GM12872 (cell line): Measurements from ENCODE around the gene PEX3.
A peak's percentile ranks its signal among the peaks of the same experiment; 100 is the strongest.

Experiments
- TF ChIP-seq, protein P1 (sequence below): IDR thresholded peaks from 3 replicates; pipeline ENCODE4 v1.5.1; 2011; ENCODE audit warnings: low read depth, mild to moderate bottlenecking, low read length, moderate library complexity; ENCODE audit not compliant: insufficient read depth

PEX3 gene

GRCh38 chr6:143535189-143535614 lies 84.6 kb downstream of the PEX3 start:
- TF ChIP-seq, protein P1, sequence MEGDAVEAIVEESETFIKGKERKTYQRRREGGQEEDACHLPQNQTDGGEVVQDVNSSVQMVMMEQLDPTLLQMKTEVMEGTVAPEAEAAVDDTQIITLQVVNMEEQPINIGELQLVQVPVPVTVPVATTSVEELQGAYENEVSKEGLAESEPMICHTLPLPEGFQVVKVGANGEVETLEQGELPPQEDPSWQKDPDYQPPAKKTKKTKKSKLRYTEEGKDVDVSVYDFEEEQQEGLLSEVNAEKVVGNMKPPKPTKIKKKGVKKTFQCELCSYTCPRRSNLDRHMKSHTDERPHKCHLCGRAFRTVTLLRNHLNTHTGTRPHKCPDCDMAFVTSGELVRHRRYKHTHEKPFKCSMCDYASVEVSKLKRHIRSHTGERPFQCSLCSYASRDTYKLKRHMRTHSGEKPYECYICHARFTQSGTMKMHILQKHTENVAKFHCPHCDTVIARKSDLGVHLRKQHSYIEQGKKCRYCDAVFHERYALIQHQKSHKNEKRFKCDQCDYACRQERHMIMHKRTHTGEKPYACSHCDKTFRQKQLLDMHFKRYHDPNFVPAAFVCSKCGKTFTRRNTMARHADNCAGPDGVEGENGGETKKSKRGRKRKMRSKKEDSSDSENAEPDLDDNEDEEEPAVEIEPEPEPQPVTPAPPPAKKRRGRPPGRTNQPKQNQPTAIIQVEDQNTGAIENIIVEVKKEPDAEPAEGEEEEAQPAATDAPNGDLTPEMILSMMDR = no peak

DNA sequence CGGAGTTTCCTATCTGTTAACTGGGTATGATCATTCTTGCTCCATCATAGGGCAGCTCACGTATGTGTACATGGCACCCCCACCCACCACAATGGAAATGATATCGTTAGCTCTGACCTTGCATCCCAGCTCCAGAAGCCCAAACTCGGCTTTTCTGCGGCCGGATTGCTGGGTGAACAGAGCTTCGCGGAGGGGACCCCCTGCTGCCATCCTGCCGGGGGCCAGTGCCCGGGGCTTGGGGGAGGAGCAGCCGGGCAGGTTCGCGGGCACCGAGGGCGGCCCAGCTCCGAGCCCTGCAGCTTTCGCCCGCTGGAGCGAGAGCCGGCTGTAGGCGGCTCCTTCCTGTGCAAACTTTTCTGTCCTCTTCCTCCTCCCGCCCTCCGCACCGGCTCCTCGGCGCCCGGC lies 85.9 kb downstream of the PEX3 start:
- TF ChIP-seq, protein P1 = no peak

- TF ChIP-seq, protein P1 = peak; percentile 51; the same call in 2 of the 3 replicates
Measured at GRCh38 chr6:143536866-143537691, 86.5 kb downstream of the PEX3 start.

DNA sequence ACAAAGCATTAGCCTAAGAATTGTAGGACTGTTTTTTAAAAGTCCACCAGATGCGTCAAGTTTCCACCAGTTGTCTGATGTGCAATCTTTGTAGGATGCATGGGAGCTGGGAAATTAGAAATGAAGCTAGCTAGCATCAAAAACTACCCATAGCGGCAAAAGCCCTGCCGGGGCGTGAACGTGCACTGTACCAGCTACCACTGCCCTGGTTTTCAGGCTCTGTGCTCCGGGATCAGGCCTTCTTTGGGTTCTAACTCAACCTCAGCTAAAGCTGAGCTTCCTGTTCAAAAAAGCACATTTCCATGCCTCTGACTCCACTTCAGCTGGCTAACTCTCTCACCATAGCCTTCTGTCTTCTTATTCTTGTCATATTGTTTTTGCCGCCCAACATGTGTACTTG lies 87.8 kb downstream of the PEX3 start:
- TF ChIP-seq, protein P1 = no peak

DNA sequence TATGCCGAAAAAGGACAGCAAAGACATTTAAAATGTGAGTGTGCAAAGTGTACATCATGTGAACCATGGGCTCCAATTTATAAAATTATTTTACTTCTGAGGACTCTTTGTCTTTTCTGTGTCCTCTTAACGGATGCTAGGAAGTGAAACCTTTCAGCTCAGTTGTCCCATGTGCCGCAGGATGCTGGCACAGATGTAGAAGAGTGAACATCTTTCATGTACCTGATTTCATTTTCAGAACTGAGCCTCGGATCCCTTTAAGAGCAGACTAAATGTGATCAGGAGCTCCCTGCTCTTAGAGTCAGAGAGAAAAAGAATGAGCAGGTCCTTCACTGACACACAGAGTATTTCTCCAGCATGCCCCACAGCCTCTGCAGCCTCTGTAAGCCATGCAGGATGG lies 88.5 kb downstream of the PEX3 start:
- TF ChIP-seq, protein P1 = no peak

- TF ChIP-seq, protein P1 = no peak
Measured at GRCh38 chr6:143539734-143540133, 89.1 kb downstream of the PEX3 start.

DNA sequence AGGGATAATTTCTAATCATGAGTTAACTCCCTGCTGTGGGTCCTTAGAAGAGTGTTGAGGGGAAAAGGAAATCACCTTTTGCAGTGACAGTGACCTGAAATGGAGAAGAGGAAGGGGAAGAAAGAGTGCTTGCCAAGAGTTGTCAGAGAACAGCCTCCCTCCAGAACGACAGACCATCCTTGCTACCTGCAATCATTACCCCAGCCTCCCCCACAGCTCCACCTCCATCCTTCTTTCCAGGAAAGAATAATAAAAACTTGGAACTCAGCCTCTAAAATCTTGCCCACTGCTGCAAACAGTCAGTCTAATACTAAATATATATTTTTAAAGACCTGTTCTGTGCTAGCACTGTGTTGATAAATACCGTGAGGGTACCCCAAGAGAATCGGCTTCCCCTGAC lies 89.6 kb downstream of the PEX3 start:
- TF ChIP-seq, protein P1 = no peak
